OCI-LY7 (cell line): ENCODE data around the gene RAB20. TPM values are rescaled to one million over a fixed set of nuclear protein-coding genes. Genes with fewer than 3 reads are reported as not detected.
"Not testable (repeated sequence)": the region's sequence is repeated elsewhere in the genome, so short reads cannot be mapped to it uniquely, and the experiment has no call there.

Experiments
- BruUV-seq: library from RNA; stranded (reverse); fragments of 400-500 nt; replicated peaks from 2 replicates; lab custom pipeline; 2021; lab: Mats Ljungman, UMichigan
- CTCF ChIA-PET: fragments of 300-600 bp; sonication (Branson Sonifier 250); formaldehyde crosslinking; loops from one replicate; lab custom pipeline; 2022; ENCODE audit warnings: antibody characterized with exemption; ENCODE audit not compliant: unreplicated experiment; lab: Charles Lee
- POLR2A ChIA-PET: fragments of 300-600 bp; sonication (Branson Sonifier 250); formaldehyde crosslinking; loops from one replicate; lab custom pipeline; 2022; ENCODE audit warnings: antibody characterized with exemption; lab: Charles Lee
- DNase-seq: peaks from one replicate; pipeline ENCODE4 v3.0.0-alpha.2; 2015; ENCODE audit warnings: low spot score
- H2AFZ ChIP-seq: fragments of 200-600 bp; sonication (generic), shearing (Covaris generic); 2 replicates; pipeline ENCODE4 v1.6.1; 2014; ENCODE audit warnings: mild to moderate bottlenecking, antibody characterized with exemption, low read length, moderate library complexity
- H3K27ac ChIP-seq: fragments of 200-600 bp; sonication (generic); 2 replicates; pipeline ENCODE4 v1.5.1; 2014; ENCODE audit warnings: mixed run types, low read depth, mild to moderate bottlenecking, moderate library complexity, low read length, inconsistent platforms; ENCODE audit not compliant: poor library complexity, severe bottlenecking
- H3K36me3 ChIP-seq: fragments of 200-600 bp; sonication (generic); 2 replicates; pipeline ENCODE4 v1.6.1; 2014; ENCODE audit warnings: mild to moderate bottlenecking, antibody characterized with exemption, low read length, moderate library complexity, mixed read lengths; ENCODE audit not compliant: insufficient read depth
- H3K4me1 ChIP-seq: fragments of 200-600 bp; sonication (generic); 2 replicates; pipeline ENCODE4 v1.5.1; 2014; ENCODE audit warnings: mild to moderate bottlenecking, low read length; ENCODE audit not compliant: insufficient read depth, poor library complexity, severe bottlenecking
- H3K4me2 ChIP-seq: fragments of 200-600 bp; sonication (generic); 2 replicates; pipeline ENCODE4 v1.6.1; 2014; ENCODE audit warnings: mild to moderate bottlenecking, low read length
- H3K4me3 ChIP-seq: fragments of 200-600 bp; sonication (generic); 2 replicates; pipeline ENCODE4 v1.5.1; 2014; ENCODE audit warnings: mild to moderate bottlenecking, low read depth, low read length; ENCODE audit not compliant: poor library complexity, severe bottlenecking
- H3K79me2 ChIP-seq: fragments of 200-600 bp; sonication (generic); 2 replicates; pipeline ENCODE4 v1.6.1; 2016; ENCODE audit warnings: low read depth, mild to moderate bottlenecking, low read length, moderate library complexity, mixed read lengths; ENCODE audit not compliant: insufficient read depth
- H3K9me2 ChIP-seq: fragments of 200-600 bp; sonication (generic); 2 replicates; pipeline ENCODE4 v1.6.1; 2016; ENCODE audit warnings: mild to moderate bottlenecking, low read length, mixed read lengths; ENCODE audit not compliant: insufficient read depth
- H3K9me3 ChIP-seq: fragments of 200-600 bp; sonication (generic); 2 replicates; pipeline ENCODE4 v1.6.1; 2014; ENCODE audit warnings: mild to moderate bottlenecking, mixed run types, low read length, mixed read lengths
- H4K20me1 ChIP-seq: fragments of 200-600 bp; sonication (generic); 2 replicates; pipeline ENCODE4 v1.6.1; 2014; ENCODE audit warnings: mild to moderate bottlenecking, antibody characterized with exemption, low read length, moderate library complexity, mixed read lengths; ENCODE audit not compliant: insufficient read depth
- CTCF ChIP-seq: fragments of 200-600 bp; sonication (generic); conservative IDR thresholded peaks from 2 replicates; pipeline ENCODE4 v1.5.1; 2014; ENCODE audit warnings: mild to moderate bottlenecking, antibody characterized with exemption, low read length, moderate library complexity, mixed read lengths
- EZH2phosphoT487 ChIP-seq: fragments of 200-600 bp; sonication (generic); IDR thresholded peaks from 2 replicates; pipeline ENCODE4 v1.6.1; 2018; ENCODE audit warnings: low read depth, borderline replicate concordance, mild to moderate bottlenecking, mixed run types, antibody characterized with exemption, low read length, moderate library complexity, mixed read lengths
- intact Hi-C: fragments of 100-400 bp; cut with micrococcal nuclease; formaldehyde crosslinking; loops from one replicate; pipeline ENCODE4 v1.10.0; 2022; ENCODE audit not compliant: unreplicated experiment
- total RNA-seq, 2 experiments: library from RNA; depleted of rRNA in 1 of 2; stranded (reverse); fragments of >200 nt in 1 of 2; shearing (Covaris generic) in 1 of 2; gene quantifications; 2 replicates each; pipeline ENCODE4 v1.2.3, GENCODE V29; 2014 to 2022

The RAB20 gene
- total RNA-seq, 2 experiments from 2014 or later = not detected

- BruUV-seq = no TSS peak
- no peak overlapping the region for H3K4me2 ChIP-seq
Observed at GRCh38 chr13:110499621-110500281, 61.8 kb downstream of the RAB20 start.

GRCh38 chr13:110498765-110499164 is 62.8 kb downstream of the RAB20 start:
- ChIA-PET CTCF (no interaction called here), POLR2A (no interaction called here)
- Histone ChIP-seq H3K4me3 (no peak overlapping the region), H3K4me2 (no peak overlapping the region), H3K27ac (no peak overlapping the region), H2AFZ (no peak overlapping the region), H3K36me3 (no peaks in the 10 kb centered on the region), H3K9me2 (no peaks in the 10 kb centered on the region), H3K4me1 (no peaks in the 10 kb centered on the region), H4K20me1 (no peaks in the 10 kb centered on the region), H3K79me2 (no peaks in the 10 kb centered on the region), H3K9me3 (no peaks in the 10 kb centered on the region)
- TF ChIP-seq EZH2phosphoT487 (no peak), CTCF (no peak)
- intact Hi-C loops = no loop called here
- no peak for DNase-seq
- no TSS peak for BruUV-seq

More at GRCh38 chr13:110499621-110500281, 61.8 kb downstream of the RAB20 start:
- DNase-seq = no peak
- TF ChIP-seq CTCF = no peak
- no peak for TF ChIP-seq EZH2phosphoT487
- Histone ChIP-seq H3K79me2 (no peaks in the 10 kb centered on the region), H3K9me2 (no peaks in the 10 kb centered on the region), H3K27ac (no peak overlapping the region), H3K4me1 (no peaks in the 10 kb centered on the region), H3K9me3 (no peaks in the 10 kb centered on the region), H3K36me3 (no peaks in the 10 kb centered on the region), H4K20me1 (no peaks in the 10 kb centered on the region), H2AFZ (no peak overlapping the region), H3K4me3 (no peak overlapping the region)
- intact Hi-C loops = no loop called here
- CTCF ChIA-PET = no interaction called here
- POLR2A ChIA-PET = no interaction called here

- DNase-seq = no peak
- H3K4me3 ChIP-seq = no peak overlapping the region
- ChIA-PET CTCF (no interaction called here), POLR2A (no interaction called here)
- no peaks in the 10 kb centered on the region for H3K79me2 ChIP-seq
- H4K20me1 ChIP-seq = no peaks in the 10 kb centered on the region
- TF ChIP-seq CTCF (no peak), EZH2phosphoT487 (no peak)
- intact Hi-C loops = no loop called here
- H3K4me1 ChIP-seq = no peaks in the 10 kb centered on the region
- H3K27ac ChIP-seq = no peak overlapping the region
- H3K9me3 ChIP-seq = no peaks in the 10 kb centered on the region
- no peaks in the 10 kb centered on the region for H3K36me3 ChIP-seq
- no peak overlapping the region for H2AFZ ChIP-seq
- BruUV-seq = no TSS peak
- H3K4me2 ChIP-seq = no peak overlapping the region
- no peaks in the 10 kb centered on the region for H3K9me2 ChIP-seq
Observed at GRCh38 chr13:110498327-110498726, 63.2 kb downstream of the RAB20 start.

- H4K20me1 ChIP-seq, H2AFZ ChIP-seq, H3K4me2 ChIP-seq, H3K36me3 ChIP-seq, BruUV-seq, DNase-seq, H3K4me3 ChIP-seq, H3K79me2 ChIP-seq, H3K27ac ChIP-seq, CTCF ChIA-PET, H3K9me2 ChIP-seq, intact Hi-C loops, H3K9me3 ChIP-seq, H3K4me1 ChIP-seq, POLR2A ChIA-PET: not testable (repeated sequence)
Observed at GRCh38 chr13:110497896-110498295, 63.6 kb downstream of the RAB20 start.
